ENCODE results near the gene KLF11. TPM values are rescaled to one million over a fixed set of nuclear protein-coding genes. Genes with fewer than 3 reads are reported as not detected.

KLF11 gene
- total and polyA plus RNA-seq, 2 of the 8 experiments (the other 6 are each of a cell fraction or from before 2014, with no cell fraction given), result 6.4 to 10.1 TPM

GRCh38 chr2:10079870-10080535 is 36.7 kb downstream of the KLF11 start, which contains the start of gene CYS1:
Gene CYS1 (minus strand): TSS chr2:10080411. CDS start chr2:10080223, 188 bp downstream.
- H2BK120ac ChIP-seq (replicated peaks; ENCODE audit: low read depth, low read length), result no peak within 1 kb of the TSS
- DNase-seq (ENCODE audit: low read depth in 1 of 2, low spot score in 2 of 2) (peak in 1 of 2 experiments; percentile 81), FAIRE-seq (no peak)
- peak within 1 kb of the TSS; percentile 29 to 68 (median 38) for H3K4me3 ChIP-seq (ENCODE audit: extremely low read depth in 1 of 4, insufficient read depth in 2 of 4, low read depth in 3 of 4, low read length in 4 of 4)
- H3K36me3 ChIP-seq (ENCODE audit: control insufficient read depth in 2 of 4, insufficient read depth in 4 of 4, low read length in 3 of 4), result no peaks in the 10 kb centered on the region
- no peaks in the 10 kb centered on the region for H3K79me1 ChIP-seq (ENCODE audit: low read depth, low read length)
- no peak within 1 kb of the TSS for H4K8ac ChIP-seq (ENCODE audit: extremely low read depth, insufficient read depth, low read length)
- H2AFZ ChIP-seq (ENCODE audit: low read length), result peak within 1 kb of the TSS; percentile 2; the same call in 1 of the 2 replicates
- no peak within 1 kb of the TSS for H4K5ac ChIP-seq (ENCODE audit: insufficient read length, low read depth, low read length)
- peaks cover 0 to 7% (median 4%) of the 10 kb centered on the region in 4 experiments; a peak in 2 of 7 replicates for H3K4me1 ChIP-seq (replicated peaks in 1 of 4; ENCODE audit: control insufficient read depth in 3 of 4, insufficient read depth in 4 of 4, low read length in 3 of 4)
- 3% methylated on average over 12 of the region's 98 CpGs; no CpG with 5 or more reads in 1 of the 2 experiments for WGBS, 2 experiments (ENCODE audit: extremely low coverage in 1 of 2, insufficient coverage in 1 of 2, insufficient read length in 1 of 2, insufficient replicate concordance in 2 of 2, low coverage in 1 of 2, low lambda C conversion rate in 2 of 2, missing lambda C conversion rate in 1 of 2)
- H3K23me2 ChIP-seq (ENCODE audit: low read depth, low read length), result peaks cover 10% of the 10 kb centered on the region; the same call in 1 of the 2 replicates
- H3K27ac ChIP-seq (ENCODE audit: low read depth, low read length), result no peak within 1 kb of the TSS
- ChIA-PET POLR2A (ENCODE audit: partially characterized antibody) (interaction anchor here (1.9 kb wide), 1 partner anchor 44 kb away, joined by 8 read pairs; the partner anchor contains the start of gene RRM2), CTCF (ENCODE audit: partially characterized antibody) (interaction anchor here (0.6 to 20.0 kb wide), 7 partner anchors 10 to 241 kb away, joined by 3 to 429 read pairs (median 4); no protein-coding TSS in a partner anchor)
- H2BK15ac ChIP-seq (ENCODE audit: low read length), result no peak within 1 kb of the TSS
- H3K27me3 ChIP-seq (replicated peaks in 1 of 4; ENCODE audit: control insufficient read depth in 3 of 4, extremely low read depth in 1 of 4, insufficient read depth in 3 of 4, low read length in 3 of 4), result peaks cover 14 to 32% (median 25%) of the 10 kb centered on the region in 4 experiments
- H2BK12ac ChIP-seq (ENCODE audit: low read depth, low read length), result no peak within 1 kb of the TSS
- H3K56ac ChIP-seq (replicated peaks; ENCODE audit: insufficient read length, low read depth, low read length), result no peak within 1 kb of the TSS
- no peak within 1 kb of the TSS for H3K4ac ChIP-seq (replicated peaks; ENCODE audit: insufficient read length, low read depth, low read length)
- no peak within 1 kb of the TSS for H3K14ac ChIP-seq (ENCODE audit: insufficient read length)
- peak within 1 kb of the TSS in 1 of 4 experiments; percentile 41; a peak in 1 of 7 replicates for H3K9ac ChIP-seq (replicated peaks in 1 of 4; ENCODE audit: extremely low read depth in 1 of 4, low read depth in 3 of 4, low read length in 3 of 4)
- no peak within 1 kb of the TSS for H2BK5ac ChIP-seq (ENCODE audit: low read depth, low read length)
- H3K23ac ChIP-seq (ENCODE audit: insufficient read length), result no peak within 1 kb of the TSS
- H2BK20ac ChIP-seq (ENCODE audit: low read length), result no peak within 1 kb of the TSS
- H4K91ac ChIP-seq (replicated peaks; ENCODE audit: insufficient read length, low read length), result no peak within 1 kb of the TSS
- no peaks in the 10 kb centered on the region for H3K79me2 ChIP-seq (ENCODE audit: control insufficient read depth in 1 of 2, insufficient read depth in 2 of 2, low read length in 2 of 2)
- no peaks in the 10 kb centered on the region for H3K9me3 ChIP-seq (ENCODE audit: insufficient read depth in 2 of 2, low read depth in 1 of 2, low read length in 1 of 2)
- no peaks in the 10 kb centered on the region for H4K20me1 ChIP-seq (replicated peaks in 1 of 2; ENCODE audit: control insufficient read depth in 1 of 2, insufficient read depth in 2 of 2, low read length in 2 of 2)
- peak within 1 kb of the TSS; percentile 48 for H3K18ac ChIP-seq (ENCODE audit: extremely low read depth, low read length)
- no peak within 1 kb of the TSS for H2AK5ac ChIP-seq (ENCODE audit: low read depth, low read length)
- H3K4me2 ChIP-seq (ENCODE audit: insufficient read depth in 1 of 2, low read depth in 2 of 2, low read length in 2 of 2), result peak within 1 kb of the TSS; percentile 71 to 72
- TF ChIP-seq CTBP2 (IDR thresholded peaks at IDR 0.05; ENCODE audit: borderline replicate concordance, insufficient read depth, insufficient read length, low read length) (no peak), PHF8 (conservative IDR thresholded peaks at IDR 0.05; ENCODE audit: low read depth, low read length) (peak; percentile 33; the same call in 1 of the 2 replicates), CTCF (IDR thresholded peaks at IDR 0.05; ENCODE audit: control extremely low read depth in 1 of 3, insufficient read depth in 1 of 3, low read depth in 1 of 3, low read length in 3 of 3) (peak; percentile 26 to 75 (median 45)), CBX8 (IDR thresholded peaks at IDR 0.05; ENCODE audit: borderline replicate concordance, low read depth, low read length) (no peak), ZNF274 (IDR thresholded peaks at IDR 0.05; ENCODE audit: borderline replicate concordance, extremely low read depth, low read length) (no peak), BCL11A (IDR thresholded peaks at IDR 0.05; ENCODE audit: low read depth in 2 of 2, low read length in 2 of 2) (no peak), ATF2 (IDR thresholded peaks at IDR 0.05; ENCODE audit: low read length) (no peak)
